SKM-1 (cell line): ENCODE measurements around the gene GREM1.

Source experiments
- DNase-seq: peaks from one replicate; lab custom pipeline; 2025; ENCODE audit not compliant: unreplicated experiment; lab: John Stamatoyannopoulos, UW

Gene GREM1

GRCh38 chr15:32717426-32718226 is at the start of gene GREM1:
GREM1 (plus strand) TSS chr15:32718004; CDS start chr15:32730691, 12,687 bp downstream.
- no peak for DNase-seq

- DNase-seq: no peak
These were observed 48.9 kb upstream of the GREM1 start for GRCh38 chr15:32668942-32669341.

- no peak for DNase-seq
These were observed 47.8 kb upstream of the GREM1 start for GRCh38 chr15:32669896-32670611.

- no peak for DNase-seq
These were observed 47.2 kb upstream of the GREM1 start for GRCh38 chr15:32670623-32671022.

- DNase-seq: no peak
These were observed 46.2 kb upstream of the GREM1 start for GRCh38 chr15:32671339-32672325.

- no peak for DNase-seq
These were observed 43.1 kb upstream of the GREM1 start for GRCh38 chr15:32674681-32675080.

GRCh38 chr15:32675466-32675865 is 42.3 kb upstream of the GREM1 start:
- no peak for DNase-seq

GRCh38 chr15:32676169-32676568 is 41.6 kb upstream of the GREM1 start:
- no peak for DNase-seq

GRCh38 chr15:32677238-32677750 is 40.5 kb upstream of the GREM1 start:
- no peak for DNase-seq

- no peak for DNase-seq
These were observed 38.5 kb upstream of the GREM1 start for GRCh38 chr15:32679298-32679690.

GRCh38 chr15:32682569-32682968 is 35.2 kb upstream of the GREM1 start:
- DNase-seq: no peak

GRCh38 chr15:32682977-32683630 is 34.7 kb upstream of the GREM1 start:
- DNase-seq: no peak

- DNase-seq: peak; percentile 8
These were observed 33.8 kb upstream of the GREM1 start for GRCh38 chr15:32683906-32684584.

- DNase-seq: no peak
These were observed 32.2 kb upstream of the GREM1 start for GRCh38 chr15:32685576-32685975.

GRCh38 chr15:32687556-32687955 is 30.2 kb upstream of the GREM1 start:
- no peak for DNase-seq

- no peak for DNase-seq
These were observed 29.6 kb upstream of the GREM1 start for GRCh38 chr15:32688151-32688639.

- DNase-seq: no peak
These were observed 26.7 kb upstream of the GREM1 start for GRCh38 chr15:32690941-32691688.

- no peak for DNase-seq
These were observed 26.1 kb upstream of the GREM1 start for GRCh38 chr15:32691689-32692038.

- no peak for DNase-seq
These were observed 25.5 kb upstream of the GREM1 start for GRCh38 chr15:32692286-32692685.
